GM21786 (cell line): ENCODE results near the gene CAMTA1.

Source experiments
- ATAC-seq: cut with Tn5 transposase; IDR thresholded peaks from one replicate; pipeline ENCODE4 v1.9.1; 2021; ENCODE audit not compliant: unreplicated experiment

The CAMTA1 gene

DNA sequence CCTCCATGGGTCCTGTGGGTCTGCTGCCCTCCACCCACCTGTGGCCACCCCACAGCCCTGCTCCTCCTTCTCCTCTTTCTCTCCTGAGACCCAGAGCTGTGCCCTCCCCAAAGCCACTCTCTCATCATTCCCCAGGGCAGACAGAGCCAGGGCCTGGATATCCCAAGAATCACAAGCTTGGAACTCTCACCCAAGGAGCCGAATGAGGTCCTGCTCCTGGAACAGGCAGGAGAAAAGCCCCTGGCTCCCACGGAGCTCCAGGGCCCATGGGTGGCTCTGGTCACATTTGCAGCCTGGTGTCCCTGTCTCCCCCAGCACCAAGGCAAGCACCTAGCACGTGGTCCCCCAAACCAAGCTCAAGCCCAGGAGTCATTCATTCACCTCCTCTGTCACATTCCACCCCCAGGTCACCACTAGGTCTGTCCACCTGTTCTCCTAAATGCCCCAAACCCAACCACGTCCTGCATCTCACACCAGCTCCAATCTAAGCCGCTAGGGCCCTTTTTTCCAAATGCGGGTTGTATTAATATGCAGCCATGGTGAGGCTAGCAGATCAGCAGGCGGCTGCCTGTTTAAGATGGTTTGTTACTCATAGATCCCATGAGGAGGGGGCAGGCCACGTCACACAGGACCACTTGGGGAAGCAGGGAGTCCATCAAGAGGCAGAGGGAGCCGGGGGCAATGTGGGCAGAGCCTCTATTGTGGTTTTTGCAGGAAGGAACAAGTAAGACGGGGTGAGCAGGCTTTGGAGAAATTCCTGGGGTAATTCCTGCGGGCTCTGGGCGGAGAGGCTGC, 770.3 kb downstream of the CAMTA1 start:
- no peak for ATAC-seq

DNA sequence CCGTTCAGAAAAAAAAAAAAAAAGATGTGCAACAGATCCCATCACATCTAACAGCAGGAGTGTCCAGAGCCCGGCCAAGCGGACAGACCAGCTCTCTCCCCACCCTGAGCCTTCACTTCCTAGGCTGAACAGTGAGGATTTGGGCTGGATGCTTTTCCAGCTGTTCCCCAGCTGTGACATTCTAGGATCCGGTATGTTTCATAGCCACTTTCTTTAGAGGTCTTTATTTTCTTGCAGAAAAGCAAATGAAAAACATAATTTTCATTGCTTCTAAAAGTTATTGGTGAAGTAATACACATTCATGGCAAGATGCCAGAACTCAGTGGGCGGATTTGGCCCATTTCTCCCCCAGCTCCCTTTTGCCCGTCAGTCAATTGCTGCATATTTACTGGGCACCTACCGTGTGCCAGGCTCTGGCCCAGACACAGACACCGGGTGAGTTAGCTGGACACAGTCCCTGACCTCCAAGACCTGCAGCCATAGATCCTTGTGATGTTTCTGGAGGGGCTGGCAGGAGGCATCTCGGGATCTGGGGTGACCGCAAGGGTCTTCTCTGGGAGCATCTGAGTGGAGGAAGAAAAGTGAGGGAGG, 772.1 kb downstream of the CAMTA1 start:
- ATAC-seq, result no peak

DNA sequence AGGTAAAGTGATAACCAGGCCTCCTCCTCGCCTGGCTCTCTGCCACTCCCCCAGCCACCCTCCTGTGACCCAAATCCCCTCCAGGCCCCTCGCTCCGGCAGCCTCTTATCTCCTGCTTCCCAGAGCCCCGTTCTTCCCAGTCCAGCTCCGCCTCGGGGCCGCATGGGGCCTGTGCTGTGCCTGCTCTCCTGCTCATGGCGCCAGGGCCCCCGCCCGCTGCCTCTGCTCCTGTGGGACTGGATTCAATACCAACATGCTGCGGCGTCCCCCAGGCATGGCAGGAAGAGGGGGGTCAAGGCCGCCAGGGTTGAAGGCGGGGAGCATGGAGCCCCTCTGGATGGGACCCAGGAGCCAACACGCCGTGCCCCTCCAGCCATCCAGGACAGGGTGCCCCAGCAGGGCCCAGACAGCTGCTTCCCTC, 772.8 kb downstream of the CAMTA1 start:
- no peak for ATAC-seq

DNA sequence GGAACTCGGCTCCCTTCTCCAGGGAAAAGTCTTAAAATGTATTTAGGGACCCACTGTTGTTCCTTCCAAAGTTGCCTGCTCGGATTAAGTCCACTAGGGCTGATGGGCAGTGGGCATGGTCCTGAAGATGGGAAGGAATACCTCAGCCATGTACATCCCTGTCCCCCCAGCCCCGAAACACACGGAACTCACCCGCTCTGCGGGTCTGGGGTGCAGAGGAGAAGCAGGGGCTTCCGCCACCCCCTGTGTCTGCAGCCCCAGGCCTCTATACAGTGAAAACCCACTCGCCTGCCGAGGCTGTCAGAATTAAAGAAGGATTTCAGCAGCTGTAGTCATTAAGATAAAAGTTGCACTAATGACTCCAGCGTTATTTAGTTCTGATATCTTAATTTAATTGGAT, 773.2 kb downstream of the CAMTA1 start:
- no peak for ATAC-seq

DNA sequence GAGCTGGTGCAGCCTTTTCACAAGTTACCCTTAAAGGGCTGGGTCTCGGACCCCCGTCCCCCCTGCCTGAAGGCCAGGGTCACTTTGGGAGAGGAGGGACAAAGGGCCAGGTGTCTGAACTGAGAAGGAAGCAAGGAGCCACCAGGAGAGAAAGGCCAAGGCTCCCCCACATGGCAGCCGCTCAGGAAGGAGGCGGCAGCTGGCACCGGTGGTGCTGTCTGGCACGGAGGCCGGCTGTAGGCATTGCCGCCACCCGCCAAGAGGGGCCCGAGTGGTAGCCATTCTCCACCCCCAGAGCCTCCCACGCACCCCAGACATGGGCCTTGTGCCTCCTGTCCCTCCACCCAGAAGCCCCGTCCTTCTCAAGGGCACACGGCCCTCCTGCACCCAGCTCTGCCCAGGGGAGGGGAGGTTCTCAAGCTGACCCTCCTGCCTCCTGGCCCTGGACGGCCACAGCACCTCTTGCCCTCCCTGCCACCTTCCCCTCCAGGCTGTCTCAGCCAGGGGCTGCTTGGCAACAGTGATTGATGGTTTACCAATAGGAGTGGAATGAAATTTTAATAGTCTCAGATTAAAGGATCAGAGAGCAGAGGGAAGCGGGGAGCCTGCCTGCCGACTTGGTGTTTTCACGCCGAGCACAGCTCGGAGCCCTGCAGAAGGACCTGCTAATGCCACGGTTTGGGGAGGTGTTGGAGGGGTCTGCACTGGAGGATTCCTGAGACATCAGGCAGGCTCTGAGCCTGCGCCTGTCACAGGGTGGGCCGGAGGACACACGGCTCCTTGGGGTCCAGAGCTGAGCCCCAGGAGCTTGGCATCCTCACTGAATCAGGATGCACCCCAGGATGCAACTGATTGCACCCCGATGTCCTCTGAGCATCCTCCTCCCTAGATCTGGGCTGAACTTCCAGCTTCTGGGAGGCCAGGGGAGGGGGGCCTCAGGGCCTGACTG, 773.9 kb downstream of the CAMTA1 start:
- no peak for ATAC-seq

DNA sequence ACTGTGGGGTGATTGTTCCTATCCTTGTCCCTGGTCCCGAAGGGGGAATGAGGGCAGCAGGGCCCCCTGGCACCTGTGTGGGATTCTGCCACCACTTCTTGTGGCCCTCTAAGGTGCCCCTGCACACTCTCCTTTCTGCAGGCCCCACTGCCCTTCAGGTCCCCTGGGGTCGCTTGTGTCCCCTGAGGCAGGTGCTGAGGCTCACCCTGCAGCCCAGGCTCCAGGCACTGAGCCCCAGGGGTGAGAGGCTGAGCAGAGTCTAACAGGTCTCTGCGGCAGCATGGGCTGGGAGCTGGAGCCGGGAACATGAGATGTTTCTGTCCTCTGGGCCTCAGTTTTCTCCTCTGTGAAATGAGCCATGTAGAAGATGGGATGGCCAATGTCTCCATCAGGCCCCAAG, 774.9 kb downstream of the CAMTA1 start:
- ATAC-seq, result no peak

DNA sequence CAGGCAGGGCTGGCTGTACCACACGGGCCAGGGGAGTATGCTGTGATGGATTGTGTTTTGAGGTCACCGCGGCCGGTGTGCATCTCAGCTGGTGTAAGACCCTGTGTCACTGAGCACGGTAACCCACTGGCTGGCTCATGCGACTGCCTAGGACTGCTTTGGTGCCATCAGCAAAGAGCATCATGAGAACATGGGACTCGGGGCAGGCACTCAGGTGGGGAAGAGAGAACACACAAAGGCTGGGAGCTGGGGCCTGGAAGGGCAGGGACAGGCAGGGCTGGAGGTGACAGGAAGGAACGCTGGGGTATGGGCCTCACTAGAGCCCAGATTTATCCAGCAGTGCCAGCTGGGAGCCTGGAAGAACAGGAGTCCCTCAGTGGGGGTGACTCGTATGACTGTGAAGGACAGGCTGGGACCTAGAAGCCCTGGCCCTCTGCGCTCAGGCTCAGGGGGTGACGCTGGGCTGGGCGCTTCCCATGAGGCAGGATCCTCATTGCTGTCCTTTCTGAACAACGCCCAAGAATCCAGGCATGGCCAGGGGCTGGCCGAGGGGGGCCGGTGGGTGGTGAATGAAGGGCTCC, 775.4 kb downstream of the CAMTA1 start:
- no peak for ATAC-seq

DNA sequence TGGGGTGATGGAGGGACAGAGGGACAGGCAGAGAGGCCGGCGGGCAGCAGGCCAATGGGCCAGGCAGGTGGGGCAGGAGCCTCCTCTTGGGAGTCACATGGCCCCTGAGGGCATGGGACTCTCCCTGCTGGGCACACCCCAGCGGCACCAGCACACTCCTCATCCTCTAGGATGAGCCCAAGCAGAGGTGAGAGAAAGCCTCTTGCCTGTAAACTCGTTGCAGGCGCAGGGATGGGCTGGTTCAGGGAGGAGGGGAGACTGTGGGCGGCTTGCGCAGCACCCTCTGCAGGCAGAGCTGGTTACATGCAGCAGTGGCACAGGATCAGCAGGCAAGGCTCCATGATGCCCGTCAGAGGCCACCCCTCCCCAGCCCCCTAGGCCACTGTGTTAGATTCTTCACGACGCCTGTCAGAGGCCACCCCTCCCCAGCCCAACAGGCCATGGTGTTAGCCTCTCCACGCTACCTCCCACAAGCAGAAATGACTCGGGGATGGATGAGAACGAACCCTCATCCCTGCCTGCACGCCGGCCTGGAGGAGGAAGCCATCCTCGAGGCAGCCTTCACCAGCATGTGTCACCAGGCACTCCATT, 776.2 kb downstream of the CAMTA1 start:
- no peak for ATAC-seq

DNA sequence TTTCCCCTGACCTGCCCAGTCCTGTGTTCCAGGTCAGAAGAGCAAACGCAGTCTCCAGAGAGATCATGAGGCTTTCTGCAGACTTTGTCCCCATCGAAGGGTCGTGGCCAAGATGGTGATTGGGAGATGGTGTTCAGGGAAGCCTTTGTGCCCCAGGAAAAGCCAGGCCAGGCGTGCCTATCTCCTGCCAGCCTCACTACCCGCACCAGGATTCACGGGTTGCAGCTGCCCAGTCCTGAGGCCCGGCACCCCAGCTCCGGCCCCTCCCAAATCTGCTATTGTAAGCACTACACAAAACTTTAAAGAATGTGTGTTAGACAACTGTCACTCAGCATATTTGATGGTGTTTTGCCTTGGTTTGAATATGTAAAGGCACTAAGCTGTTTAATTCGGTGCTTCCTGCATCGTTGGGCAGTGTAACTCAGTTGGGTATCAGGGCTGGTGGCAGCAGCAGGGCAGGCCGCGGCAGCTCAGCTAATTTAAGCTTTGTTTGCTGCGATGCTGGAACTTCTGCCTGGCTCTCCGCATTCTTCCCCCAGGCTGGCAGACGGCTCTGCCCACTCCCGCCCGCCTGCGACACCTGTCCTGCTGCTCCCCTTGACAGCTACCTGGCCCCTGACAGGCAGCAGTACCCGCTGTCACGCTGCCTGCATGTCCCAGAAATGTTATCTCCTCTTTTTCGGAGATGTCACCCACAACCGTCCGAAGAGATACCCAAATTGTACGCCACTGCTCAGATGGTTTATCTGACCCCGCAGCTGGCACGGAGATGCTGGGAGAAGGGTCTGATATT, 776.9 kb downstream of the CAMTA1 start:
- no peak for ATAC-seq

DNA sequence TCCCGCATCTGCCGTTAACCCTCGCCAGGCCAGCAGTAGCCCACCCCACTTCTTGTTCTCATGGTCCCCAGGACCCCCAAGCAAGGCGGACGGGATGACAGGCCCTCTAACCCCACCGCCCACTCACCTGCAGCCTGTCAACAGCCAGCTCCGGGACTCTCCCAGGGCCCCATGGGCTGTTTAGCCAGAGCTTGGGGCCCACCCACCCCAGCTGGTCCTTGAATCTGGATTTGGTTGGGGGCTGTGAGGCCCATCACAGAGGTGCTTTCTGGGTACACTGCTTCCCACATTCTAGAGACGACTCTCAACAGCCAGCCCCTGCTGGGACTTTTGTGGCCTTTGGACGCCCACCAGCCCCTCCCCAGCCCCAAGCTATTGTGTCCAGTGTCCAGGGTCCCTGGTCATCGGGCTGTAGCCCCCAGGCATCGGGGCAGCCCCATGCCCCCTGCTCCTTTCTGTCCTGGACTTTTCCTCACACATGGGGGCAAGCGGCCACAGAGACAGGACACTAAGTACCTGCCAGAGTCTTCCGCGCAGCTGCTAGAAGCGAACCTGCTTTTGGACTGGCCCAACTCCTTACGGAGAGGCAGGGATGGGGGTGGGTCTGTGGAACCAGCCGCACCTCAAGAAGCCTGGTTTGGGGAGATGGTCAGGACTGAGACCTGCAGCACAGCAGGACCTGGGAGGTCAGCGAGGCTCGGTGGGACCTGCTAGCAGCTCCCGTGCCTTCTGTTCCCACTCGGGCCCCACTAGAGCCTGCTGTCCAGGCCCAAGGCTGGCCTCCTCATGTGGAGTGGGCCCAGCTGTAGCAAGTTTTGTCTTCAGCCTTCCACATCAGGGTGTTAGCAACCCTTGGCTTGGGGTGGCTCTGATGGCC, 777.7 kb downstream of the CAMTA1 start:
- ATAC-seq, result no peak

DNA sequence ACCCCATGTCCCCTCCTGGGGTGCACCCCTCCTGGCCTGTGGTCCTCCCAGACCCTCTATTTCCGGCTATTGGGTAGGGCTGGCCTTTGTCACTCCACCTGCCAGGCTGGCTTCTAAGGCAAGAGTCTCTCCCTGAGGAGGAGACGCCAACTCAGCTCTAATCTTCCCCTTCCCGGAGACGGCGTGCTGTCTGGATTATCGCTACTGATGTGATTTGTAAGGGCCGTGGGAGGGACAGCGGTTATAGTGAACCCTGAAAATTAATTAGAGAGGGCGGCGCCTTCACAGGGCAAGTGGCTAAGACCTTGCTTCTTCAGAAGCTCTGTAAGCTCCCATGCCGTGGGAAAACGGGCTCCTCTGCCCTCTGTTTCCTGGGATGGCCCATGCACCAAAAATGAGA, 778.9 kb downstream of the CAMTA1 start:
- no peak for ATAC-seq

DNA sequence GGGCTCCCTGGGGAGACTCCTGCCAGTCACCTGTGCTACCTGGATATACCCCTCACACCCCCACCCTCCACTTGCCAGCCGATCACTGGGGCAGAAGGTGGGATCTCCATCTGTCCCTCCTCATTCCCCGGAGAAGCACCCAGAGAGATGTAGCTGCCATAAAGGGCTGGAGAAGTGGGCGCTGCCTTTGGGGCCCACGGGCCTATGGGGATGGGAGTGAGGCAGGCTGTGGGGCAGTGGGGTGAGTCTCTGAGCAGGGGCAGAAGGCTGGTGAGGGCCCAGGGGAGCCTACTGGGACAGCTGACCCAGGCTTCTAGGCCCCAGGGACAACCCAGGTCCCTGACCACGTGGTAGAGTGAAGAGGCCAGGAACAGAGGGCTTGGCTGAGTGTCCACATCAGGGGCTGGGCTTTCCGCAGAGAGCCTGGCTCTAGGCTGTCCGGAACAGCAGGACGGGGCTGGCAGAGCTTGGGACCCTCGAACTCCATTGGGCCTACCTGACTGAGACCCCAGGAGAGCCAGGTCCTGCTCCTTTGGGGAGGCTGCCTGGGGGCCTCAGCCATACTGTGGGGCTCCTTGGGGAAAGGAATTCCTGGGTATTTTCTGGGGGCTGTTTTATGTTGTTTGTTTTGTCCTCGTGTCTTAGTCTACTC, 780.0 kb downstream of the CAMTA1 start:
- ATAC-seq, result no peak

DNA sequence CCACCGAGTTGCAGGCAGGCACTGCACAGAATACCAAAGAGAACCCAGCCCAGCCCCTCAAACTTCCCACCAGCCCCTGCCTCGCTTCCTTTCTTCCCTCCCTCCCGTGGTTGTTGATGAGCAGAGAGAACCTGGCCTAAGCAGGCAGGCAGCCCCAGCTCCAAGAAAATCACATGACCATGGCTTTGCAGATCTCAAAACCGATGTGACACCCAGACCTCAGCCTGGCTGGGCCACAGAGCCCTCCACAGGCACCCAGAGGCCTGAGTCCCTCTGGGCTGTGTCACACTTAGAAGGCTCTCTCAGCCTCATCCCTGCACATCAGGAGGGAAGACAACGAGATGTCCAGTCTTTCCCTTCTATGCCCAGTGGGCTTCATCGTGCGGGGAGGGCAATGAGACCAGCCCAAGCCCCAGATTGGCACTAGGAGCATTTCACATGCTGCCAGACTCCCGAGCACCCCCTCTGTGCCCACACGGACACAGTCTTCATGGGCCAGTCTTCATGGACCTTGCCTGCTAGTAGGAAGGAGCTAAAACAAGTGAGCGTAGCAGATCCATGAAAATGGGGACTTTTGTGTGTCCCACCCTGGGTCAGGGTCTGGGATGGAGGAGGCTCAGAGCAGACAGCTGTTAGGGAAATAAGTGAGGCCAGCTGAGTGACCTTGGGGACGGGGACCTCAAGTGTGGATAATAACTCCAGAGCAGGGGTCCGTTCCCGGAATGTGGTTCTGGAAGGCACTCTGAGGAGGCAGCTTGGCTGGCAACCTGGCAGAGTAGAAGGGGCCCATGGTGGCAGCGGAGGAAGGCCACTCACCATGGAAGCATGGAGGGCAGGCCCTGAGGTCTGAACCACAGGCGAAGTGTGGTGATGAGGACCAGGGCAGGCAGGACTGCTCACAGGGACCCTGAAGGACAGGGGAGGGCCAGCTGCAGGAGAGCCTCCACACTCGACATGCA, 781.4 kb downstream of the CAMTA1 start:
- ATAC-seq, result no peak

DNA sequence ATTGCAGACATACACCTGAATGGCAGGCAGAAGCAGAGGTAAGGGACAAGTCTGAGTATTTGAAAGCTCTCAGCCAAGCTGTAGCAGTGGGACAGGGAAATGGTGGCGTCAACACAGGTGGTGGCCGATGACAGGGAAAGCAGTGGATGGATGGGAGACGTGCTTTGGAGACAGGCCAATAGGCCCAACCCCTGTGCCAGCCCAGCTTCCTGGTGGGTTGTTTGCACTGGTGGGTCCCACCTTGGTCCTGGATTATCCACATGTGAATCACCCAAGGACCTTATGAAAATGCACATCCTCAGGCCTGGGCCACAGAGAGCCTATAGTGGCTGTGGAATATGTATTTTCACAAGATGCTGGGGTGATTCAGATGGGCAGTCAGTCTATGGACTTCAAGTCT, 782.1 kb downstream of the CAMTA1 start:
- no peak for ATAC-seq

DNA sequence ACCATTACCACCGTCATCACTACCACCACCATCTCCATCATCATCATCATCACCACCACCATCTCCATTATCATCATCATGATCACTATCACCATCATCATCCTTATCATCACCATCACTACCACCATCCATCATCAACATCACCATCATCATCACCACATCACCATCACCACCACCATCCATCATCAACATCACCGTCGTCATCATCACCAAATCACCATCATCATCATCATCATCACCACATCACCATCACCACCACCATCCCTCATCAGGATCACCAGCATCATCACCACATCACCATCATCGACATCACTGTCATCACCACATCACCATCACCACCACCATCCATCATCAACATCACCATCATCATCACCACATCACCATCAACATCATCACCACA, 782.8 kb downstream of the CAMTA1 start:
- ATAC-seq, result no peak

DNA sequence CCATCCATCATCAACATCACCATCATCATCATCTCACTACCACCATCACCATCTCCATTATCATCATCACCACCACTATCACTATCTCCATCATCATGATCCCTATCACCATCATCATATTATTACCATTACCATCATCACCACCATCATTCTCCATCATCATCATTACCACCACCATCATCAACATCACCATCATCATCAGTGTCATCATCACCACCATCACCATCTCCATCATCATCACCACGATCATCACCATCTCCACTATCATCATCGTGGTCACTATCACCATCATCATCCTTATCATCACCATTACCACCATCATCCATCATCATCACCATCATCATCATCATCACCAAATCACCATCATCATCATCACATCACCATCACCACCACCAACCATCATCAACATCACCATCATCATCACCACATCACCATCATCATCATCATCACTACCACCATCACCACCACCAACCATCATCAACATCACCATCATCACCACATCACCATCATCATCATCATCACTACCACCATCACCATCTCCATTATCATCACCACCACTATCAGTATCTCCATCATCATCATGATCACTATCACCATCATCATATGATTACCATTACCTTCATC, 783.8 kb downstream of the CAMTA1 start:
- no peak for ATAC-seq

DNA sequence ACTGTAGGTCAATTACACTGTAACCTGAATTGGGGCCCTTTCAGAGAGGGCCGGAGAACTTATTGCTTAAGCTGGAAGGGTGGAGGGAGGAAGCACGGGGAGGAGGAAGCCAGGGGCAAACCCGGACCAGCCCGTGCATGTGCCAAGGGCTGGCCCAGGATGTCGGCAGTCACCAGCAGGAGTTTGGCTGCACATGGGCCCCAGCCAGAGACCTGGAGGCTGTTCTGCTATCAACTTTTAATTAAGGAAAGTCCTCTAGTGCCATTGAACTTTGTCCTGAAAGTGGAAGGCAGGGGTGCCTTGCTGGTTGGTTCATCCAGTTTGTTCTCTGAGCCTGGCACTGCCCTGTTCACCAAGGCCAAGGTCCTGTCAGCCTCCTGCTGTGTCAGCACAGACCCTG, 785.1 kb downstream of the CAMTA1 start:
- ATAC-seq, result no peak
